Measurements from ENCODE around the gene RASSF7.
A peak's percentile ranks its signal among the peaks of the same experiment; 100 is the strongest.

RASSF7 gene

GRCh38 chr11:553988-554340 lies 6.8 kb upstream of the RASSF7 start:
- TF ChIP-seq CTCF (IDR thresholded peaks at IDR 0.05): no peak
- H3K27ac ChIP-seq: no peak overlapping the region
- no peak for DNase-seq (ENCODE audit: low spot score)
- no peak overlapping the region for H3K4me3 ChIP-seq

DNA sequence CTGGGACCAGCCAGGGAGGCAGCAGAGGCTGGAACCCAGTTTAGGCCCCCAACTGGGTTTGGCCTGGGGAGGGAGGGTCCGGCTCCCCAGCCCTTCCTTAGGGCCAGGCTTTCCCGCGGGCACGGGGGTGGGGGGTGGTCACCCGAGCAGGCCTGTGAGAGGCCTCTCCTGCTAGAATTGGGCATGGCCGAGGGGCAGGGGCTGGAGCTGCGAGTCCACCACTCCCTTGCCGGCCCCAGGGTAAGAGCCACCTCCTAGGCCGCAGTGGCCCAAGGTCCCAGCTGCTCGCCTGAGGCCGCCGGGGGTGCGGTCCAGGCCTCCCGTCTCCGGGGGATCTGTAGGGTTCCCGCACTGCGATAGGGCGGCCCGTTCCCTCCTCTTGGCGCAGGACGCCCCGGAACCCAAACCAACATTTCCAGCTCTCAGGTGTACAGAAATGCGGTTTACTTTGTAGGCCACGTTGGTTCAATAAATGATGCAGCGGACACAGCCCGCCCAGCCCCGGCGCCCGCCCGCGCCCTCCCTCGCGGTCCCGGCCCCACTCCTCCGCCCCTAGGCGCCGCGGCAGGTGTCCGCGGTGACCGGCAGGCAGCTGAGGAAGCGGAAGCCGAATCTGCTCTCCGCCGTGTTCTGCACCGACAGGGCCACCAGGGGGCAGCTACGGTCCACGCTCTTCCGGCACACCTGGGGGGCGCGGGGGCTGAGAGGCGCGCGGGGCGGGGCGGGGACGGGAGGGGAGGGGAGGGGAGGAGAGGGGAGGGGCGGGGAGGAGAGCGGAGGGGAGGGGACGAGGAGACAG lies 6.1 kb upstream of the RASSF7 start:
- Histone ChIP-seq H3K27ac (no peak overlapping the region), H3K4me3 (peak overlapping the region; percentile 65)
- DNase-seq (ENCODE audit: low spot score): no peak
- peak; percentile 50 for TF ChIP-seq CTCF (IDR thresholded peaks at IDR 0.05)

DNA sequence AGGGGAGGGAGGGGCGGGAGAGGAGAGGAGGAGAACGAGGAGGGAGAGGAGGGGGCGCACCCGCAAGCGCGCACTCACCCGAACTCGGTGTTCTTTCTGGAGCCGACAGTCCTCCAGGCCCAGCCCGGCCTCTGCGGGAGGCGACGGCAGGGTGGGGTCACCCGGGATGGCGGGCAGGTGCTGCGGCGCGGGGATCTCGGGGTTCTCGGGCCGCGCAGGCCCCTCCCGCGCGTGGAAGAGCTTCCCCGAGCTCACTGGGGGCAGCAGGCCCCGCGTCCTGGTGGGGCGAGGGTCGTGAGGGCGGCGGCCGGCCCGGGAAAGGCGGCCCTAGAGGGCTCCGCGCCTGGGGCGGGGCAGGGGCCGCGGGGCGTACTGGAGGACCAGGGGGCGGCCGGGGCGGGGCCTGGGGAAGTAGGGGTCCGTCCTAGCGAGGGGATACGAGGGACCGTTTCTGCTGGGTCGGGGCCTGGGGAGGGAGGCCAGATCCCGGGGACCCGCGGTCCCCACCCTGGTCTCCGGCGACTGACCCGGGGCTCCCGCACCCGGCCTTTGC lies 5.5 kb upstream of the RASSF7 start:
- no peak for DNase-seq (ENCODE audit: low spot score)
- peak; percentile 6 for TF ChIP-seq CTCF (IDR thresholded peaks at IDR 0.05)
- peak overlapping the region; percentile 65 for H3K4me3 ChIP-seq
- H3K27ac ChIP-seq: no peak overlapping the region

DNA sequence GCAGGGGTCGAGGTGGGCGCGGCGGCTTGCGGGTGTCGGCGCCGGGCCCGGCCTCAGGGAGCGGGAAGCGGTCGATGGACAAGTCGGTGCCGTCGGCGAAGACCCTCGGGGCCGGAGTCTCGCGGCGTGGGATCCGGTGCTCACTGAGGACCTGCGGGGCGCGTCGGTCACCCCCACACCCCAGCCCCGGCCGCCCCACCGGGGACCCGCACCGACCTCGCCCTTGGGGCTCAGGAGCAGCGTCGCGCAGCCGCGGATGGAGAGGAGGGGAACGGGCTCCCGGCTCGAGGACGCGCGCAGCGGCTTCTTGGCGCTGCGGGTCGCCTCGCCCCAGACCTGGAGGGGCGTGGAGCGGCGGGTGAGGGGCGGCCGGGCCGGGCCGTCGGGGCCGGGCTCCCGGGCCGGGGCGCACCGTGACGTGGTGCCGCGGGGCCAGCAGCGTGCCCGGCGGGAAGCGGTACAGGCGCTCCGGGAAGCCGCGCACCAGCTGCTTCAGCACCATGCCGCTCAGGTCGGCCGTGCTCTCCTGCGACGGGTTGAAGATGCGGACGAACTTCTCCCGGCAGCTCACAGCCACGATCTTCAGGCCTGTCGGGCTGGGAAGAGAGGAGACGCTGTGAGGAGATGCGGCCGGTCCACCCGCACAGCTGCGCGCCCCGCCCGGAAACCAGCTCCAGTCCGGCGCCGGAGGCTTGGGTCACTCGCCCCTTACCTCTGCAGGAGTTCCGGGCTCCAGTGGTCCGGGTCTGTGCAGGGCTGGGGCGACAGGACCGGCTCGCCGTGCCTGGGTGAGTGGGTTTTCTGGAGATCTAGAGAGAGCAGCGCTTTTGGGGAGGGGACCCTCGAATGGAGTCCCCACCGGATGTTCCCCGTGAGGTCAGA lies 4.7 kb upstream of the RASSF7 start:
- H3K4me3 ChIP-seq: peak overlapping the region; percentile 65
- no peak overlapping the region for H3K27ac ChIP-seq
- no peak for DNase-seq (ENCODE audit: low spot score)
- TF ChIP-seq CTCF (IDR thresholded peaks at IDR 0.05): no peak

DNA sequence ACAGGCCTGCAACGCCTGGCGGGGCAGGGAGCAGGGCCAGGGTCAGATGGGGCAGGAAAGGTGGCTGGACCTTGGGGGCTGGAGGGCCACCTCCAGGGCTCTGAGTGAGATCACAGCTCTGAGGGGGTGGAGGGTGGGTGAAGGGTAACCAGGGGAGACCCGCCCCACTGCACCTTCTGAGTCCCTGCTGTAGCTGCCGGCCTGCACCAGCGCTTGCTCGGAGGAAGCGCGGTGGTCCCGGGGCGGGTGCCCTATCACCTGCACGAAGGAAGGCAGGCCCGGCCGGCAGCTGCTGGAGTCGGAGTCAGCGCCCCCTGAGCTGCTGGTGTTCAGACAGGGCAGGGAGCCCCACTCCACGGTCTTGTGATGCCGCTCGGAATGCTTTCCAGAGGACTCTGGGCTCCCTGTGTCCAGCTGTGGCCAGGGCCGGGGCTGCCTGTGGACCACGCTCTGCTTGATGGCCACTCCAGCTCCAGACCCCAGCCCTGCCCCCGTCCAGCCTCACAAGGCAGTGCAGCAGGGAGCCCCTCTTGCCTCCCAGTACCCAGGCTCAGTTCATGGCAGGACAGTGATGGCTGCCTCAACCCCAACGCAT lies 4.0 kb upstream of the RASSF7 start:
- no peak for DNase-seq (ENCODE audit: low spot score)
- H3K27ac ChIP-seq: no peak overlapping the region
- no peak for TF ChIP-seq CTCF (IDR thresholded peaks at IDR 0.05)
- H3K4me3 ChIP-seq: no peak overlapping the region

- no peak overlapping the region for H3K27ac ChIP-seq
- no peak for DNase-seq (ENCODE audit: low spot score)
- TF ChIP-seq CTCF (IDR thresholded peaks at IDR 0.05): no peak
- H3K4me3 ChIP-seq: no peak overlapping the region
Observed at GRCh38 chr11:557328-558132, 3.2 kb upstream of the RASSF7 start.
